Left ventricle myocardium inferior (tissue), 1 donor: ENCODE measurements around the gene IGSF23. TPM values are rescaled to one million over a fixed set of nuclear protein-coding genes. Genes with fewer than 3 reads are reported as not detected.

ENCODE experiments used
- DNase-seq: peaks from one replicate; pipeline ENCODE4 v3.0.0-alpha.2; 2020
- H3K27ac ChIP-seq: fragments of 200-600 bp; replicated peaks from 2 replicates; pipeline ENCODE4 v1.8.0; 2021
- H3K27me3 ChIP-seq: fragments of 200-600 bp; 2 replicates; pipeline ENCODE4 v1.8.0; 2021; ENCODE audit warnings: low read depth
- H3K36me3 ChIP-seq: fragments of 200-600 bp; 2 replicates; pipeline ENCODE4 v1.8.0; 2021
- H3K4me1 ChIP-seq: fragments of 200-600 bp; 2 replicates; pipeline ENCODE4 v1.8.0; 2021
- H3K4me3 ChIP-seq: fragments of 200-600 bp; 2 replicates; pipeline ENCODE4 v1.8.0; 2021; ENCODE audit warnings: mild to moderate bottlenecking, moderate library complexity
- H3K9me3 ChIP-seq: fragments of 200-600 bp; replicated peaks from 2 replicates; pipeline ENCODE4 v1.8.0; 2021
- intact Hi-C: fragments of 100-400 bp; cut with micrococcal nuclease; formaldehyde crosslinking; loops from one replicate; pipeline ENCODE4 v1.11.0; 2022
- total RNA-seq: library from RNA; stranded (reverse); fragmentation: NEBNext Ultra II Directional; extraction: Animal tissue kit (Norgen Biotek cat#: 25700); gene quantifications from one replicate; pipeline ENCODE4 v1.2.1, GENCODE V29; 2021
- TF ChIP-seq, protein P1 (sequence below): fragments of 200-600 bp; IDR thresholded peaks from 2 replicates; pipeline ENCODE4 v1.8.0; 2021; ENCODE audit warnings: antibody characterized with exemption, mild to moderate bottlenecking, borderline replicate concordance
- donor health status: DM: no; HTN: yes; CAD: no; lungs with severe emphysema.

Gene IGSF23
- total RNA-seq, 1 donor from 2014 or later, result not detected

GRCh38 chr19:44603201-44603945, 10.0 kb upstream of the IGSF23 start:
- H3K4me1 ChIP-seq, result peaks cover 34% of the 10 kb centered on the region
- no peak overlapping the region for H3K4me3 ChIP-seq
- TF ChIP-seq, protein P1, sequence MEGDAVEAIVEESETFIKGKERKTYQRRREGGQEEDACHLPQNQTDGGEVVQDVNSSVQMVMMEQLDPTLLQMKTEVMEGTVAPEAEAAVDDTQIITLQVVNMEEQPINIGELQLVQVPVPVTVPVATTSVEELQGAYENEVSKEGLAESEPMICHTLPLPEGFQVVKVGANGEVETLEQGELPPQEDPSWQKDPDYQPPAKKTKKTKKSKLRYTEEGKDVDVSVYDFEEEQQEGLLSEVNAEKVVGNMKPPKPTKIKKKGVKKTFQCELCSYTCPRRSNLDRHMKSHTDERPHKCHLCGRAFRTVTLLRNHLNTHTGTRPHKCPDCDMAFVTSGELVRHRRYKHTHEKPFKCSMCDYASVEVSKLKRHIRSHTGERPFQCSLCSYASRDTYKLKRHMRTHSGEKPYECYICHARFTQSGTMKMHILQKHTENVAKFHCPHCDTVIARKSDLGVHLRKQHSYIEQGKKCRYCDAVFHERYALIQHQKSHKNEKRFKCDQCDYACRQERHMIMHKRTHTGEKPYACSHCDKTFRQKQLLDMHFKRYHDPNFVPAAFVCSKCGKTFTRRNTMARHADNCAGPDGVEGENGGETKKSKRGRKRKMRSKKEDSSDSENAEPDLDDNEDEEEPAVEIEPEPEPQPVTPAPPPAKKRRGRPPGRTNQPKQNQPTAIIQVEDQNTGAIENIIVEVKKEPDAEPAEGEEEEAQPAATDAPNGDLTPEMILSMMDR, result no peak
- H3K9me3 ChIP-seq, result peaks cover 2% of the 10 kb centered on the region
- no peaks in the 10 kb centered on the region for H3K36me3 ChIP-seq
- H3K27me3 ChIP-seq, result no peaks in the 10 kb centered on the region
- H3K27ac ChIP-seq, result peak overlapping the region; percentile 60
- intact Hi-C loops, result no loop called here
- DNase-seq, result no peak

- Histone ChIP-seq H3K27me3 (no peaks in the 10 kb centered on the region), H3K27ac (peak overlapping the region; percentile 60), H3K4me3 (no peak overlapping the region), H3K4me1 (peaks cover 37% of the 10 kb centered on the region), H3K36me3 (no peaks in the 10 kb centered on the region), H3K9me3 (no peaks in the 10 kb centered on the region)
- TF ChIP-seq, protein P1, result no peak
- DNase-seq, result no peak
- intact Hi-C loops, result no loop called here
Observed at GRCh38 chr19:44604241-44604640, 9.1 kb upstream of the IGSF23 start.

DNA sequence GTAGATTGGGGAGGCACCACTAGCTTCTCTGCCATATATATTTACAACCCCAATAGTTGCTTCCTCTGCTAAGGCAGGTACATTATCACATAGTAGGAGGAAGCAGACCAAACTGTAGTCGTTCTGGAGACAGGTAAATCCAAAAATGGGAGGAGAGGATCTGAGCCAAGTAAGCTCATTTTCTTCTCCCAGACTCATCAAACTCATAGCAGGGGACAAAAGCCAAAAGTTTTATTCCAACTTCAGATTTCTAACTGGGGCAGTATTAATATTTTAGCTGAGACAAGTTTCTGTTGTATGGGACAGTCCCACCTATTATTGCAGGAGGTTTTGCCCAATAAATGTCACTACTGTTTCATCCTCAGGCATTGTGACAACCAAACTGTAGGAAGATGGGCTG, 7.8 kb upstream of the IGSF23 start:
- Histone ChIP-seq H3K36me3 (no peaks in the 10 kb centered on the region), H3K27ac (no peak overlapping the region), H3K27me3 (no peaks in the 10 kb centered on the region)

DNA sequence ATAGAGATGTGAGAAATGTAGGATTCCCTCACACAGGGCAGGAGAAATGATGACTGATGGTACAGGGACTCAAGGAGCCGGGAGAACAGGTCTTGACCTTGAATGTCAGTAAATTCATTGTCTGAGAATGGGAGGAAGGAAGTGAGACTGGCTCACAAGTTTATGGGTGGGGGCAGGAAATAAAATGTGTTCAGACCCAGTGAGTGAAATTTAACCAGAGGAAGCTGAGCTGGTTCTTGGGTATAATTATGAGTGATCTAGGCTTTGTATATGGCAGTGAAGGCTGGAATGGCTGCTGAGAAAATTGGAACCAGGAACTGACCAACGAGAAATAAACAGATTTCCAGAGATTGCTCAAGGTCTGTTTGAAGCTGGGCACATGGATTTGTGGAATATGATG, 6.3 kb upstream of the IGSF23 start:
- H3K36me3 ChIP-seq, result no peaks in the 10 kb centered on the region
- no peaks in the 10 kb centered on the region for H3K9me3 ChIP-seq
- H3K27ac ChIP-seq, result peak overlapping the region; percentile 78
- no peak for DNase-seq
- TF ChIP-seq, protein P1, result no peak
- peaks cover 37% of the 10 kb centered on the region for H3K4me1 ChIP-seq
- no peak overlapping the region for H3K4me3 ChIP-seq
- intact Hi-C loops, result no loop called here
- H3K27me3 ChIP-seq, result no peaks in the 10 kb centered on the region

More for the DNA sequence above, 7.8 kb upstream of the IGSF23 start:
- TF ChIP-seq, protein P1, result no peak
- intact Hi-C loops, result no loop called here
- peaks cover 37% of the 10 kb centered on the region for H3K4me1 ChIP-seq
- H3K9me3 ChIP-seq, result no peaks in the 10 kb centered on the region
- no peak overlapping the region for H3K4me3 ChIP-seq
- no peak for DNase-seq

GRCh38 chr19:44607917-44608316, 5.4 kb upstream of the IGSF23 start:
- Histone ChIP-seq H3K27me3 (no peaks in the 10 kb centered on the region), H3K9me3 (no peaks in the 10 kb centered on the region), H3K36me3 (no peaks in the 10 kb centered on the region), H3K4me3 (no peak overlapping the region), H3K4me1 (peaks cover 36% of the 10 kb centered on the region), H3K27ac (peak overlapping the region; percentile 78)
- DNase-seq, result no peak
- intact Hi-C loops, result no loop called here
- TF ChIP-seq, protein P1, result no peak
